ENCODE data around the gene BCAS1.

DNA sequence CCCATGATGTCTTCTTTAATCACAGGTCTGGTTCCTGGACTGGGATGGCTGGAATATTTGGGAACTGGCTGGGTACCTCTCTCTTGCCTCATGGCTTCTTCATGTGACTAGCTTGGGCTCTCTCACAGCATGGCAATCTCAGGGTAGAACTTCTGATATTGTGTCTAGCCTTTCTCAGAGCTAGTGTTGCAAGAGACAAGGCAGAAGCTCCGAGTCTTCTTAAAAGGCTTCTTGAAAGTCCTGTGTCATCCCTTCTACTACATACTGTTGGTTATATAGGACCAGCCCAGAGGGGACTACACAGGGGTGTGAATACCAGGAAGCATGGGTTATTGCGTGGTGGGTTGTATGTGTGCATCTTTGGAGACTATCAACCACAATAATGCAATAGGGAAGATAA lies 23.3 kb downstream of the BCAS1 start:
- TF ChIP-seq, protein P1, sequence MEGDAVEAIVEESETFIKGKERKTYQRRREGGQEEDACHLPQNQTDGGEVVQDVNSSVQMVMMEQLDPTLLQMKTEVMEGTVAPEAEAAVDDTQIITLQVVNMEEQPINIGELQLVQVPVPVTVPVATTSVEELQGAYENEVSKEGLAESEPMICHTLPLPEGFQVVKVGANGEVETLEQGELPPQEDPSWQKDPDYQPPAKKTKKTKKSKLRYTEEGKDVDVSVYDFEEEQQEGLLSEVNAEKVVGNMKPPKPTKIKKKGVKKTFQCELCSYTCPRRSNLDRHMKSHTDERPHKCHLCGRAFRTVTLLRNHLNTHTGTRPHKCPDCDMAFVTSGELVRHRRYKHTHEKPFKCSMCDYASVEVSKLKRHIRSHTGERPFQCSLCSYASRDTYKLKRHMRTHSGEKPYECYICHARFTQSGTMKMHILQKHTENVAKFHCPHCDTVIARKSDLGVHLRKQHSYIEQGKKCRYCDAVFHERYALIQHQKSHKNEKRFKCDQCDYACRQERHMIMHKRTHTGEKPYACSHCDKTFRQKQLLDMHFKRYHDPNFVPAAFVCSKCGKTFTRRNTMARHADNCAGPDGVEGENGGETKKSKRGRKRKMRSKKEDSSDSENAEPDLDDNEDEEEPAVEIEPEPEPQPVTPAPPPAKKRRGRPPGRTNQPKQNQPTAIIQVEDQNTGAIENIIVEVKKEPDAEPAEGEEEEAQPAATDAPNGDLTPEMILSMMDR (IDR thresholded peaks at IDR 0.05) = no peak
- TF ChIP-seq POLR2AphosphoS5 (IDR thresholded peaks at IDR 0.05; ENCODE audit: low read depth, low read length) = no peak
- TF ChIP-seq, protein P2, sequence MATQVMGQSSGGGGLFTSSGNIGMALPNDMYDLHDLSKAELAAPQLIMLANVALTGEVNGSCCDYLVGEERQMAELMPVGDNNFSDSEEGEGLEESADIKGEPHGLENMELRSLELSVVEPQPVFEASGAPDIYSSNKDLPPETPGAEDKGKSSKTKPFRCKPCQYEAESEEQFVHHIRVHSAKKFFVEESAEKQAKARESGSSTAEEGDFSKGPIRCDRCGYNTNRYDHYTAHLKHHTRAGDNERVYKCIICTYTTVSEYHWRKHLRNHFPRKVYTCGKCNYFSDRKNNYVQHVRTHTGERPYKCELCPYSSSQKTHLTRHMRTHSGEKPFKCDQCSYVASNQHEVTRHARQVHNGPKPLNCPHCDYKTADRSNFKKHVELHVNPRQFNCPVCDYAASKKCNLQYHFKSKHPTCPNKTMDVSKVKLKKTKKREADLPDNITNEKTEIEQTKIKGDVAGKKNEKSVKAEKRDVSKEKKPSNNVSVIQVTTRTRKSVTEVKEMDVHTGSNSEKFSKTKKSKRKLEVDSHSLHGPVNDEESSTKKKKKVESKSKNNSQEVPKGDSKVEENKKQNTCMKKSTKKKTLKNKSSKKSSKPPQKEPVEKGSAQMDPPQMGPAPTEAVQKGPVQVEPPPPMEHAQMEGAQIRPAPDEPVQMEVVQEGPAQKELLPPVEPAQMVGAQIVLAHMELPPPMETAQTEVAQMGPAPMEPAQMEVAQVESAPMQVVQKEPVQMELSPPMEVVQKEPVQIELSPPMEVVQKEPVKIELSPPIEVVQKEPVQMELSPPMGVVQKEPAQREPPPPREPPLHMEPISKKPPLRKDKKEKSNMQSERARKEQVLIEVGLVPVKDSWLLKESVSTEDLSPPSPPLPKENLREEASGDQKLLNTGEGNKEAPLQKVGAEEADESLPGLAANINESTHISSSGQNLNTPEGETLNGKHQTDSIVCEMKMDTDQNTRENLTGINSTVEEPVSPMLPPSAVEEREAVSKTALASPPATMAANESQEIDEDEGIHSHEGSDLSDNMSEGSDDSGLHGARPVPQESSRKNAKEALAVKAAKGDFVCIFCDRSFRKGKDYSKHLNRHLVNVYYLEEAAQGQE (IDR thresholded peaks at IDR 0.05; ENCODE audit: insufficient read depth in 1 of 2, low read depth in 2 of 2, low read length in 1 of 2) = no peak
- TF ChIP-seq SIN3A (IDR thresholded peaks at IDR 0.05; ENCODE audit: borderline replicate concordance, insufficient read depth, low read depth, low read length) = no peak

Measured in Panc1 (cell line).